ENCODE data around the gene SCGB1C1.

GRCh38 chr11:240315-240714 lies 47.4 kb downstream of the SCGB1C1 start:
- no peak for TF ChIP-seq CTCF (IDR thresholded peaks at IDR 0.05)
- TF ChIP-seq POLR2A (IDR thresholded peaks at IDR 0.05), result no peak
